ENCODE data around the gene CPXM2. TPM values are rescaled to one million over a fixed set of nuclear protein-coding genes. Genes with fewer than 3 reads are reported as not detected.

The CPXM2 gene
- polyA plus RNA-seq, 1 donor (not counting 4 experiments of a cell fraction or from before 2014, with no cell fraction given), result 0.03 TPM

- FAIRE-seq (no peak), DNase-seq (ENCODE audit: low read depth, low spot score) (no peak)
- no peaks in the 10 kb centered on the region for H3K79me2 ChIP-seq (ENCODE audit: control insufficient read depth, insufficient read depth, low read length)
- no peak overlapping the region for H3K9ac ChIP-seq (ENCODE audit: control insufficient read depth, extremely low read depth, insufficient read depth, low read length)
- H3K27me3 ChIP-seq (ENCODE audit: control insufficient read depth, extremely low read depth, insufficient read depth, low read length), result no peaks in the 10 kb centered on the region
- H3K9me1 ChIP-seq (ENCODE audit: control insufficient read depth, extremely low read depth, insufficient read depth, low read length), result no peaks in the 10 kb centered on the region
- no peak overlapping the region for H3K4me3 ChIP-seq (ENCODE audit: control insufficient read depth in 2 of 3, extremely low read depth in 1 of 3, insufficient read depth in 2 of 3, low read depth in 1 of 3, low read length in 3 of 3)
- no peak overlapping the region for H2AFZ ChIP-seq (ENCODE audit: control insufficient read depth, low read length)
- dilution Hi-C loops (cut with MboI; ENCODE audit: extremely low pct_ligation_motif_present, low sequenced_read_pairs), result no loop called here
- H3K4me2 ChIP-seq (ENCODE audit: control insufficient read depth, extremely low read depth, insufficient read depth, low read depth, low read length), result no peak overlapping the region
- H4K20me1 ChIP-seq (ENCODE audit: control insufficient read depth, extremely low read depth, insufficient read depth, low read length), result no peaks in the 10 kb centered on the region
- H3K27ac ChIP-seq (ENCODE audit: control insufficient read depth, insufficient read depth, low read length), result no peak overlapping the region
- H3K9me3 ChIP-seq (ENCODE audit: control insufficient read depth, low read depth, low read length), result peaks cover 2% of the 10 kb centered on the region
- H3K36me3 ChIP-seq (ENCODE audit: control insufficient read depth in 2 of 2, extremely low read depth in 1 of 2, insufficient read depth in 2 of 2, low read length in 2 of 2), result no peaks in the 10 kb centered on the region
- no peak for TF ChIP-seq EZH2 (IDR thresholded peaks at IDR 0.05; ENCODE audit: low read length)
- TF ChIP-seq CTCF (optimal IDR thresholded peaks at IDR 0.05 in 1 of 3, IDR thresholded peaks at IDR 0.05 in 1 of 3, conservative IDR thresholded peaks at IDR 0.05 in 1 of 3; ENCODE audit: extremely low read depth in 1 of 3, insufficient read depth in 2 of 3, low read length in 3 of 3), result no peak
- no peaks in the 10 kb centered on the region for H3K4me1 ChIP-seq (ENCODE audit: control insufficient read depth, extremely low read depth, insufficient read depth, low read length)
Observed at GRCh38 chr10:123928427-123928826, 36.8 kb upstream of the CPXM2 start.

GRCh38 chr10:123926401-123927264 lies 35.0 kb upstream of the CPXM2 start:
- H3K27ac ChIP-seq (ENCODE audit: control insufficient read depth, insufficient read depth, low read length), result no peak overlapping the region
- H3K27me3 ChIP-seq (ENCODE audit: control insufficient read depth, extremely low read depth, insufficient read depth, low read length), result peaks cover 3% of the 10 kb centered on the region
- FAIRE-seq, result no peak
- no peaks in the 10 kb centered on the region for H3K79me2 ChIP-seq (ENCODE audit: control insufficient read depth, insufficient read depth, low read length)
- peaks cover 2% of the 10 kb centered on the region for H3K9me3 ChIP-seq (ENCODE audit: control insufficient read depth, low read depth, low read length)
- dilution Hi-C loops (cut with MboI; ENCODE audit: extremely low pct_ligation_motif_present, low sequenced_read_pairs), result no loop called here
- H3K4me2 ChIP-seq (ENCODE audit: control insufficient read depth, extremely low read depth, insufficient read depth, low read depth, low read length), result no peak overlapping the region
- H4K20me1 ChIP-seq (ENCODE audit: control insufficient read depth, extremely low read depth, insufficient read depth, low read length), result no peaks in the 10 kb centered on the region
- no peak overlapping the region for H2AFZ ChIP-seq (ENCODE audit: control insufficient read depth, low read length)
- H3K9ac ChIP-seq (ENCODE audit: control insufficient read depth, extremely low read depth, insufficient read depth, low read length), result no peak overlapping the region
- H3K4me3 ChIP-seq (ENCODE audit: control insufficient read depth in 2 of 3, extremely low read depth in 1 of 3, insufficient read depth in 2 of 3, low read depth in 1 of 3, low read length in 3 of 3), result no peak overlapping the region
- peak; percentile 13 for DNase-seq (ENCODE audit: low read depth, low spot score)
- no peaks in the 10 kb centered on the region for H3K9me1 ChIP-seq (ENCODE audit: control insufficient read depth, extremely low read depth, insufficient read depth, low read length)
- TF ChIP-seq CTCF (optimal IDR thresholded peaks at IDR 0.05 in 1 of 3, IDR thresholded peaks at IDR 0.05 in 1 of 3, conservative IDR thresholded peaks at IDR 0.05 in 1 of 3; ENCODE audit: extremely low read depth in 1 of 3, insufficient read depth in 2 of 3, low read length in 3 of 3) (no peak), EZH2 (IDR thresholded peaks at IDR 0.05; ENCODE audit: low read length) (no peak)
- no peaks in the 10 kb centered on the region for H3K36me3 ChIP-seq (ENCODE audit: control insufficient read depth in 2 of 2, extremely low read depth in 1 of 2, insufficient read depth in 2 of 2, low read length in 2 of 2)
- H3K4me1 ChIP-seq (ENCODE audit: control insufficient read depth, extremely low read depth, insufficient read depth, low read length), result no peaks in the 10 kb centered on the region
